ENCODE results near the gene CDH6. TPM values are rescaled to one million over a fixed set of nuclear protein-coding genes. Genes with fewer than 3 reads are reported as not detected.
"Not testable (repeated sequence)": the region's sequence is repeated elsewhere in the genome, so short reads cannot be mapped to it uniquely, and the experiment has no call there.

Gene CDH6
- total and polyA plus RNA-seq, 12 donors: 1.1 to 7.5 (median 3.4) TPM

GRCh38 chr5:31359839-31360238, 166.4 kb downstream of the CDH6 start:
- Histone ChIP-seq H3K9me3 (peaks cover 0 to 8% (median 0%) of the 10 kb centered on the region in 11 donors), H3K27me3 (no peaks in the 10 kb centered on the region), H3K36me3 (no peaks in the 10 kb centered on the region), H3K27ac (no peak overlapping the region), H3K4me3 (no peak overlapping the region), H3K4me1 (peaks cover 0 to 4% (median 0%) of the 10 kb centered on the region in 9 donors)
- WGBS, 2 donors: 69 to 75% methylated on average over 3 of the region's 3 CpGs
- ATAC-seq: no peak
- DNase-seq: no peak
- intact Hi-C loops (cut with DNase I): loop anchor here in 1 of 10 donors (10.0 kb wide), 1 partner anchor 805 kb away; no protein-coding TSS in a partner anchor
- no peak for TF ChIP-seq CTCF (IDR thresholded peaks at IDR 0.05)

- peaks cover 0 to 4% (median 0%) of the 10 kb centered on the region in 9 donors for H3K4me1 ChIP-seq
- H3K36me3 ChIP-seq: no peaks in the 10 kb centered on the region
- no peak overlapping the region for H3K27ac ChIP-seq
- ATAC-seq (peak in 3 of 8 donors; percentile 11 to 79 (median 65)), DNase-seq (no peak)
- TF ChIP-seq CTCF (IDR thresholded peaks at IDR 0.05): no peak
- 15 to 39% methylated on average over 1 of the region's 1 CpG for WGBS, 2 donors
- H3K4me3 ChIP-seq: no peak overlapping the region
- no peaks in the 10 kb centered on the region for H3K9me3 ChIP-seq
- H3K27me3 ChIP-seq: no peaks in the 10 kb centered on the region
- intact Hi-C loops (cut with DNase I): no loop called here
Observed at GRCh38 chr5:31361234-31361633, 167.7 kb downstream of the CDH6 start.

GRCh38 chr5:31361704-31362528, 168.4 kb downstream of the CDH6 start:
- H3K9me3 ChIP-seq; H3K4me1 ChIP-seq; H3K27me3 ChIP-seq; H3K4me3 ChIP-seq; DNase-seq; H3K36me3 ChIP-seq; H3K27ac ChIP-seq; ATAC-seq; intact Hi-C loops (cut with DNase I): not testable (repeated sequence)
- WGBS, 2 donors: 74 to 81% methylated on average over 6 of the region's 6 CpGs

GRCh38 chr5:31362529-31362900, 169.0 kb downstream of the CDH6 start:
- Histone ChIP-seq H3K27me3 (no peaks in the 10 kb centered on the region), H3K4me1 (peaks cover 0 to 9% (median 0%) of the 10 kb centered on the region in 9 donors), H3K4me3 (no peak overlapping the region), H3K27ac (no peak overlapping the region), H3K36me3 (no peaks in the 10 kb centered on the region), H3K9me3 (no peaks in the 10 kb centered on the region)
- WGBS, 2 donors: 83 to 87% methylated on average over 1 of the region's 1 CpG
- no peak for TF ChIP-seq CTCF (IDR thresholded peaks at IDR 0.05)
- no peak for ATAC-seq
- no peak for DNase-seq
- intact Hi-C loops (cut with DNase I): no loop called here

Data from heart right ventricle (tissue), 16 donors.